NOMO-1 treated with DMSO at 0.1 percent for 48 hours (cell line): ENCODE measurements around the gene TOMM40L.

ENCODE experiments used
- DNase-seq: peaks from one replicate; lab custom pipeline; 2025; ENCODE audit not compliant: unreplicated experiment; lab: John Stamatoyannopoulos, UW

Gene TOMM40L

GRCh38 chr1:161225534-161226319 is at the start of gene TOMM40L:
Gene TOMM40L, plus strand, starts transcription at chr1:161226060. Its CDS starts 430 bp downstream, at chr1:161226490.
- peak; percentile 100 for DNase-seq

DNA sequence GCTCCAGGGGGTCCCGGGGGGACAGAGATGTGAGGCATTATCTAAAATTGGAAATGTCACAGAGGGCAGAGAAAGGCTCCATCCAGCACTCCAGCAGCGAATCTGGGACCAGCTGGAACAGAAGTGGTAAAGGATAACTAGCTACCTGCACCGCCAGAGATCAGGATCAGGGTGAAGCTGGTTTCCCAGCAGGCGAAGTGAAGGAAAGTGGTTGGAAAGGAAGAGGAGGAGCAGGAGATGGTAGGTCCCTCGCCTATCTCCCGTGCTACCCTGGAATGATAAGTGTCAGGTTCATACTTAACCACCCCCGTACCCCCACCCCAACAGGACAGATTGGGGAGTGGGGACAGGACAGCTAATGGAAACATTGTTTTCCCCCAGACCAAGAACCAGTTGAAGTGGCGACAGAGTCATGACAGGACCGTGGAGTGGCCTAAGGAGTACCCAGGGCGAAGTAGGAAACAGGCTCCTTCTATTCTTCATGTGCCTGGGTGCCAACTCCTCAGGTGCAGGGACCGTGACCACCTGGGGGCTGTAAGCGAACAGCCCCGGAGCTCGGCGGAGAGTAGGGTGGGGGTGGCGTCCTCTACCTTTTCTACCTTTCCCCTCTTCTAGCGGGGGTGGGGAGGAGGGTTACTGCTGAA is 49.3 kb upstream of the TOMM40L start:
- DNase-seq, result no peak

DNA sequence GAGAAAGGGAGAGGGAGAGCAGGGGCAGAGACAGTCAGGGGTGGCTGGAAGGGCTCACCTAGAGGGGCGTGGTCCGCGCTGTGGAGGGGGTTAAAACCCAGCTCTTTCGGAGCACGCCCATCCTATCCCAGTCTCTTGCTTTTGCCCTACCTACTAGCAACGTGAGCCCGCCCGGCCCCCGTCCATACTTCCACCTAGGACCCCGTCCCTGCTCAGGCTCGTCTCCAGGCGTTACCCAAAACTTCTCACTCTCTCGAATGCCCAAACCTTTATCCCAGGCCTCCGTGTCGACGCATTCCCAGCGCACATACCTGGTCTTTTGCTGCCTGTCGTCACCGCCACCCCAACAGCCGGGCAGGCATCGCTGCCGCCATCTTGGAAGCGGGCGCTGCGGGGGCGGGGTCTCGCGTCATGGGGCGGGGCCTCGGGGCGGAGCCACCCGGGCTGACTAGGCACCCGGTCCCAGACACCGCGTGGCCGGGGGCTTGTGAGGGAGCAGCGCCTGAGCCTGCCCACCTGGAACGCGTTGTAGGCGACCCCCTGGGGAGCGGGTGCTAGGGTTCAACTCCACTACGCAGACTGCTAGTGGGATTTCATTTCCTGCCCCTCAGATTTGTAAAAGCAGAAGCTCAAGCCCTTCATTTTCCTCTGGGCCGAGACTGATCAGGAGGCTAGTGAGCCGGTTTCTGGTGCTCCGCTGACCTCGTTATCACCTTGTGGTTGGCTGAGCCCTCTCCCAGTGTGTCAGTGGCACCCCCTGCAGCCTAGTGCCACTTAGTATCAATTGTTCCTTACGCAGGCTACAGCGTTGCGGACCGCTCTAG is 48.5 kb upstream of the TOMM40L start, which contains the start of gene B4GALT3:
Gene B4GALT3, minus strand, starts transcription at position 396 of the 824 bp plus-strand sequence. CDS start 1,447 bp downstream, outside the sequence.
- peak; percentile 73 for DNase-seq

DNA sequence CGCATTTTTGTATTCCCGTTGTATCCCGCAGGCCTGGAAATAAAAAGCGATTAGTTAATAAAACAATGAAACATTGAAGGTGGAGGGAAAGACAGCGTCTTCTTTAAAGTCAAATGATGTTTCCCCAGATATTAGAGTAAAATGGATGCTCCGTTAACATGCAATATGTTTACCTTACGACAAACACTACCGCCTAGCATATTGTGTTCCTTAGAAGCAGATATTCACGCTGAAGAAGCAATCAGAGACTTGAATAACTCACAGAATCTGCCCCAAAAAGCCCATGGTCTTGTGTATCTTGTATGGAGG is 48.0 kb upstream of the TOMM40L start:
- DNase-seq, result no peak

DNA sequence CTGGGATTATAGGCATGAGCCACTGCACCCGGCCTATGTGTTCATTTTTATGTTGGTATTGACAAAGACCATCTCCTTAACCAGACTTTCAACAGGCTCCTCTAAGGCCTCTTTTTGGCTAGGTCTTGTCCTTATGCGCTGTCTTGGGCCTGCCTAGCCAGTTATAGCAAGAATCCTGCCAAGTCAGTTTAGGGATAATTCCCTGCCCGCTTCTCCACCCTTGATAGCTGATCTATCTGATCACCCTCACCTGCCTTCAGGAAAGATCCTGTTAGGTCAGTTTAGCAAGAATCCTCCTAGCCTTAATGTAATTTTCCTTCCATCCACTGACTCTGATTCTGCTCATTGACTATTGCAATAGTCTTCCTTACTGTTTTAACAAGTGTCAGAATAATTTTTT is 46.2 kb upstream of the TOMM40L start:
- DNase-seq, result no peak

- peak; percentile 37 for DNase-seq
These were observed 45.2 kb upstream of the TOMM40L start for GRCh38 chr1:161180639-161181038.

- DNase-seq, result peak; percentile 80
These were observed 43.6 kb upstream of the TOMM40L start for GRCh38 chr1:161182214-161182613.

- peak; percentile 98 for DNase-seq
These were observed 40.6 kb upstream of the TOMM40L start for GRCh38 chr1:161185282-161185682.

DNA sequence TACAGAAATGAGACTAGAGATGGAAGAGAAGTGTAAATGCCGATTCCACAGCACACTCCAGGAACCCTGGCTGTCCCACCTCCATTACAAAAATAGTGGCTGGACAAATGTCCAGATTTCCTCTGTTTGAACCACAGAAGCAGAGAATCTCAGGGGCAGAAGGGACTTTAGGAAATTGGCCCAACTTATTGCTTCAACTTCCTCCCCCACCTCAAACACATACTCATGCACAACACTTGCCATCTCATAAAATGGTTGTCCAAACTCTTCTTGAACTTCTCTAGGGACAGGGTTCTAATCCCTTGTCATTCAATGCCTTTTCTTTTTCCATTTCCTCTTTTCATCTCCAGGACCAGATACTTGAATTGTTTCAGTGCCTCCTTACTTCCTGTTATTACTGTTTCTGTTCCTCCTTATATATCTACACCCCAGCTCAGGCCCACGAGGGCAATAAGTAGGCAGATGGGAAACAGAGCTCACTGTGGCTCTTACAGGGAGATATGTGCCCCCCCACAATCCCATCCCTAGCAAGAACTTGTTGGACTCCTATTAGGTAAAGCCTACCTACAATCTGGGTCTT is 40.0 kb upstream of the TOMM40L start:
- peak; percentile 98 for DNase-seq

GRCh38 chr1:161187311-161187710 is 38.5 kb upstream of the TOMM40L start:
- no peak for DNase-seq

GRCh38 chr1:161188381-161188780 is 37.5 kb upstream of the TOMM40L start:
- DNase-seq, result no peak

DNA sequence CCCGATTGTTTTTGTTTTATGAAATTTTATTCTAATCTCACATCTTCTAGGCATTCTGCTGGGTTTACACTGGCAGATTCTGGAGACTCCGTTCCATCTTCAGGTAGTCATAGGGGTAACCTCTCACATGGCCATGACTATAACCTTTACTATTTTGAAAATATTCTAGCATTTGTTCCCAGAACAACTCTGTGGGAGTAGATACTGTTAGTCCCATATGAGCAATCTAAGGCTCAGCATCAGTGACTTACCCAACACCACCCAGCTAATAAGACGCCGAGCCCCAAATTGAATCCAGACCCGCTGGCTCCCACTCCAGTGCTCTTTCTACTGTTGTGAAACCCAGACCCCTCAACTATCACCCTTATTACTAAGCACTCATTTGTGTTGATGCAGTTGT is 36.8 kb upstream of the TOMM40L start:
- no peak for DNase-seq

GRCh38 chr1:161190962-161191521 is 34.8 kb upstream of the TOMM40L start:
- no peak for DNase-seq

- no peak for DNase-seq
These were observed 33.9 kb upstream of the TOMM40L start for GRCh38 chr1:161191971-161192370.

GRCh38 chr1:161192476-161193465 is 33.1 kb upstream of the TOMM40L start:
- DNase-seq, result peak; percentile 80

DNA sequence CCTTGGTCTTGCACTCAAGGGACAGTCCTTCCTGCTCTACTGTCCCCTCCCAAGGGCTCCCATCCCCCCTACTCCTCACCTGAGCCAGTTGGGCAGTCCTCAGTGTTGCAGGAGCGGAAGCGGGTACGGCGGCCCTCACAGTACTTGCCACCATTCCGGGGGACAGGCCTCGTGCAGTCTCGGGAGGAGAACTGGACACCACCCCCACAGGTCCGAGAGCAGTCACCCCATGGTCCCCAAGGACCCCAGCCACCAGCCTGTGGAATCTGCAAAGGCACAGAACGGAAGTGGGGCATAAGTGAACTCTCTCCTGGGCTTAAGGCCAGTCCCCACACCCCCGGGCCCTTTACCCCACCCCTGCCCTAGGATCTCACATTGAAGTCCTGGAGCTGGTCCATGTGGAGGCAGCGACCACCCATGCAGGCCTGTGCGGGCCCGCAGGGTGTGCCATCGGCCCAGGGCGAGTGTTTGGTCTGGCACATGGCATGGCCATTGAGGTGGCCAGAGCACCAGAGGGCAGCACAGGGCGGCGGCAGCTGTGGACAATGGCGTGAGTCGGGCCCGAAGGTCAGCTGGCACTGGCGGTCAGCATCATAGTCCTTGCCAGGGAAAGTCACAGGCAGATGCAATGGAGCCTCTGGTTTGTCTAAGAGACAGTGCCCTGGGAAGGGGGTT is 32.2 kb upstream of the TOMM40L start:
- no peak for DNase-seq

DNA sequence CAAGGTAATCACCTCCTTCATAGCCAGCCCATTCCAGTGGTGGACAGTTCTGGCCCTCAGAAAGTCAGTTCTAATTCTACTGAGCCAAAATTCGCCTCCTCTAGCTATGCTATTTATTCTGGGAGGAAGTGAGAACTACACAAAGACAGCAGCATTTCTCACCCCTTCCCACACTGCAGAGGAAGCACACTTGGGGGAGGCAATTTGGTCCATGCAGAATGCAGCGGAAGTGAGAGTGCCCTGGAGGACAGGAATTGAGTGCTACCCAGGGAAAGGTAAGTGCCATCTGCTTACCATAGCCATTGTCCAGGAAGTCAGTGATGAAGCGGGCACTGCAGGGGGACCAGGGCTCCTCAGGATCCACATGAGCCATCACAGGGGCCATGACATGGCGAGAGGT is 30.7 kb upstream of the TOMM40L start:
- DNase-seq, result peak; percentile 68

GRCh38 chr1:161196111-161196510 is 29.7 kb upstream of the TOMM40L start:
- DNase-seq, result no peak
